Left lung (tissue), 10 donors: Measurements from ENCODE around the gene FBLIM1. TPM values are rescaled to one million over a fixed set of nuclear protein-coding genes. Genes with fewer than 3 reads are reported as not detected.

ENCODE experiments used
- ATAC-seq: fragments of 200-7000 bp; cut with Tn5 transposase; one replicate; pipeline ENCODE4 v1.9.1; 2020; ENCODE audit warnings: moderate library complexity
- DNase-seq, 4 donors: peaks; one replicate each; pipeline ENCODE4 v3.0.0-alpha.2; 2013 to 2020
- H3K27ac ChIP-seq, 2 donors: fragments of 200-600 bp; sonication (generic) in 1 of 2; one replicate each; pipeline versions ENCODE4 v1.5.0 to v1.8.0; 2020 to 2021
- H3K27me3 ChIP-seq, 2 donors: fragments of 200-600 bp; sonication (generic) in 1 of 2; one replicate each; pipeline versions ENCODE4 v1.5.0 to v1.8.0; 2020 to 2021
- H3K36me3 ChIP-seq, 2 donors: fragments of 200-600 bp; sonication (generic) in 1 of 2; one replicate each; pipeline versions ENCODE4 v1.5.0 to v1.8.0; 2020 to 2021
- H3K4me1 ChIP-seq, 2 donors: fragments of 200-600 bp; one replicate each; pipeline ENCODE4 v1.8.0; 2021
- H3K4me3 ChIP-seq, 2 donors: fragments of 200-600 bp; sonication (generic) in 1 of 2; one replicate each; pipeline versions ENCODE4 v1.5.0 to v1.8.0; 2020 to 2021; ENCODE audit warnings: mild to moderate bottlenecking in 1 of 2
- H3K9me3 ChIP-seq, 2 donors: fragments of 200-600 bp; sonication (generic) in 1 of 2; one replicate each; pipeline versions ENCODE4 v1.5.0 to v1.8.0; 2020 to 2021
- intact Hi-C, 2 donors: fragments of 100-400 bp; cut with DNase I; formaldehyde crosslinking; loops; one replicate each; pipeline versions ENCODE4 v1.11.2 to v1.14.2; 2022
- polyA plus RNA-seq, 6 donors: library from polyadenylated mRNA; unstranded; fragments of 120-200 nt; gene quantifications; one replicate each; pipeline ENCODE4 v1.2.1, GENCODE V29; 2013; ENCODE audit not compliant: insufficient read length in 6 of 6
- total RNA-seq, 2 donors: library from RNA; stranded (reverse); fragmentation: NEBNext Ultra II Directional; extraction: Animal tissue kit (Norgen Biotek cat#: 25700); gene quantifications; one replicate each; pipeline ENCODE4 v1.2.1, GENCODE V29; 2021
- TF ChIP-seq, protein P1 (sequence below), 2 donors: fragments of 200-600 bp; sonication (generic) in 1 of 2; IDR thresholded peaks; one replicate each; pipeline versions ENCODE4 v1.5.0 to v1.8.0; 2021; ENCODE audit warnings: antibody characterized with exemption in 2 of 2
- donor health status: DM: no; HTN: yes; CAD: no.
- donor health status: DM: no; HTN: no; CAD: no.

The FBLIM1 gene
- total and polyA plus RNA-seq, 8 donors, result 52.3 to 90.0 (median 69.0) TPM

DNA sequence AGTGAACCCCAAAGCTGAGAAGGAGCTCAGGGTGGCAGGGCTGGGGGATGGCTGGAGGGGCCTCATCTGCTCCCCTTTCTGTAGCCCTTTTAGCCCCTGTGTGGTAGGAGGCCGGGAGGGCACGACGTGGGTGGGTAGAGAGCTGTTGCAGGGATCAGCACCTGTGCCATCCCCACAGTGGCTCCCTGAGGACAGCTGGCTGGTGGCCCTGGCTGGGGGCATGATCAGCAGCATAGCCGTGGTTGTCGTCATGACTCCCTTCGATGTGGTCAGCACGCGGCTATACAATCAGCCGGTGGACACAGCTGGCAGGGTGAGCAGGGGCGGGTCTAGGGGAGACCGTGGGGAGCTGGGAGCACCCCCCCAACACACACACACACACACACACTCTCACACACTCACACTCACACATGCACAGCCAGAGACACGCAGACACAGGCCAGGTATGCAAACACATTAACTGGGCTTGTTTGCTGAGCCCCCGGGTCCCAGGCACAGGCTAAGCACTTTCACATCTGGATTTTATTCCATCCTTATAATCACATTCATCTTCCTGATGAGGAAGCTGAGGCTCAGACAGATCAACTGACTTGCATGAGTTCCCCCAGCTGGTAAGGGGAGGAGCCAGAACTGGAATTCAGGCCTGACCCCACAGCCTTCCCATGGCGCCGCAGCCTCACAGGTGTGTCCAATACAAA lies 20.0 kb upstream of the FBLIM1 start:
- TF ChIP-seq, protein P1, sequence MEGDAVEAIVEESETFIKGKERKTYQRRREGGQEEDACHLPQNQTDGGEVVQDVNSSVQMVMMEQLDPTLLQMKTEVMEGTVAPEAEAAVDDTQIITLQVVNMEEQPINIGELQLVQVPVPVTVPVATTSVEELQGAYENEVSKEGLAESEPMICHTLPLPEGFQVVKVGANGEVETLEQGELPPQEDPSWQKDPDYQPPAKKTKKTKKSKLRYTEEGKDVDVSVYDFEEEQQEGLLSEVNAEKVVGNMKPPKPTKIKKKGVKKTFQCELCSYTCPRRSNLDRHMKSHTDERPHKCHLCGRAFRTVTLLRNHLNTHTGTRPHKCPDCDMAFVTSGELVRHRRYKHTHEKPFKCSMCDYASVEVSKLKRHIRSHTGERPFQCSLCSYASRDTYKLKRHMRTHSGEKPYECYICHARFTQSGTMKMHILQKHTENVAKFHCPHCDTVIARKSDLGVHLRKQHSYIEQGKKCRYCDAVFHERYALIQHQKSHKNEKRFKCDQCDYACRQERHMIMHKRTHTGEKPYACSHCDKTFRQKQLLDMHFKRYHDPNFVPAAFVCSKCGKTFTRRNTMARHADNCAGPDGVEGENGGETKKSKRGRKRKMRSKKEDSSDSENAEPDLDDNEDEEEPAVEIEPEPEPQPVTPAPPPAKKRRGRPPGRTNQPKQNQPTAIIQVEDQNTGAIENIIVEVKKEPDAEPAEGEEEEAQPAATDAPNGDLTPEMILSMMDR (IDR thresholded peaks at IDR 0.05), result no peak
- DNase-seq (no peak), ATAC-seq (no peak)
- no peak overlapping the region for H3K4me3 ChIP-seq
- peaks cover 15 to 31% of the 10 kb centered on the region in 2 donors for H3K4me1 ChIP-seq
- H3K27ac ChIP-seq, result no peak overlapping the region
- peaks cover 0 to 25% of the 10 kb centered on the region in 2 donors for H3K36me3 ChIP-seq
- intact Hi-C loops, result no loop called here
- no peaks in the 10 kb centered on the region for H3K9me3 ChIP-seq
- no peaks in the 10 kb centered on the region for H3K27me3 ChIP-seq

DNA sequence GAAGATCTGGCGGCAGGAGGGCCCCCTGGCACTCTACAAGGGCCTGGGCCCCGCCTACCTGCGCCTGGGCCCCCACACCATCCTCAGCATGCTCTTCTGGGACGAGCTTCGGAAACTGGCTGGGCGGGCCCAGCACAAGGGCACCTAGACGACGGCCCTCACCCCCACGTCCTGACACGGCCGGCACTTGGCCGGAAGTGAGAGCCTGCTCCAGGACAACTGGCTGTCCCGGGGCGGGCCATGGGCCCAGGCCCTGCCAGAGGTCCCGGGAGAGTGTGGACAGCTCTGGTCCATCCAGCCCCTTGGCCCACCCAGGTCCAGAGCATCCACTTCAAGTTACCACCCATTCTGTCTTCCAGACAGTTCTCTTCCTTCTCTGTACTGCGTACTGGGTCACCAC lies 19.3 kb upstream of the FBLIM1 start:
- ATAC-seq (no peak), DNase-seq (no peak)
- Histone ChIP-seq H3K9me3 (no peaks in the 10 kb centered on the region), H3K27me3 (no peaks in the 10 kb centered on the region), H3K4me3 (no peak overlapping the region), H3K27ac (no peak overlapping the region), H3K4me1 (peaks cover 15 to 29% of the 10 kb centered on the region in 2 donors), H3K36me3 (peaks cover 0 to 18% of the 10 kb centered on the region in 2 donors)
- TF ChIP-seq, protein P1 (IDR thresholded peaks at IDR 0.05), result no peak
- intact Hi-C loops, result no loop called here

DNA sequence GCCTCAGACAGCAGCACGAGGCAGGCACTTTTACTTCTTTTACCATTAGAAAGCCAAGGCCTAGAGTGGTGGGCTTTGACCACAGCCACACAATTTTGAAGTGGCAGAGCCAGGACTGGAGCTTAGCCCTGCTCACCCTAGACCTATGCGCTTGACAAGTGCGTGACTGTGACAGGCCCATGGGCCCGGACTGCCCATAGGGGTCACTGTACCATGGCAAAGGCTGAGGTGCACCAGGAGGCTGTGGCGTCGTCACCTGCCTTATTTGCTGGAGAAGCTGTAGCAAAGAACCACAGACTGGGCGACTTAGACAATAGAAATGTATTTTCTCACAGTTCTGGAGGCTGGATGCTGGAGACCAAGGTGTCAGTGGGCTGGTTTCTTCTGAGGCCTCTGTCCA lies 18.9 kb upstream of the FBLIM1 start:
- Histone ChIP-seq H3K9me3 (no peaks in the 10 kb centered on the region), H3K36me3 (peaks cover 0 to 13% of the 10 kb centered on the region in 2 donors), H3K4me3 (no peak overlapping the region), H3K4me1 (peaks cover 14 to 24% of the 10 kb centered on the region in 2 donors), H3K27me3 (no peaks in the 10 kb centered on the region), H3K27ac (no peak overlapping the region)
- TF ChIP-seq, protein P1 (IDR thresholded peaks at IDR 0.05), result no peak
- intact Hi-C loops, result no loop called here
- no peak for DNase-seq
- ATAC-seq, result no peak

DNA sequence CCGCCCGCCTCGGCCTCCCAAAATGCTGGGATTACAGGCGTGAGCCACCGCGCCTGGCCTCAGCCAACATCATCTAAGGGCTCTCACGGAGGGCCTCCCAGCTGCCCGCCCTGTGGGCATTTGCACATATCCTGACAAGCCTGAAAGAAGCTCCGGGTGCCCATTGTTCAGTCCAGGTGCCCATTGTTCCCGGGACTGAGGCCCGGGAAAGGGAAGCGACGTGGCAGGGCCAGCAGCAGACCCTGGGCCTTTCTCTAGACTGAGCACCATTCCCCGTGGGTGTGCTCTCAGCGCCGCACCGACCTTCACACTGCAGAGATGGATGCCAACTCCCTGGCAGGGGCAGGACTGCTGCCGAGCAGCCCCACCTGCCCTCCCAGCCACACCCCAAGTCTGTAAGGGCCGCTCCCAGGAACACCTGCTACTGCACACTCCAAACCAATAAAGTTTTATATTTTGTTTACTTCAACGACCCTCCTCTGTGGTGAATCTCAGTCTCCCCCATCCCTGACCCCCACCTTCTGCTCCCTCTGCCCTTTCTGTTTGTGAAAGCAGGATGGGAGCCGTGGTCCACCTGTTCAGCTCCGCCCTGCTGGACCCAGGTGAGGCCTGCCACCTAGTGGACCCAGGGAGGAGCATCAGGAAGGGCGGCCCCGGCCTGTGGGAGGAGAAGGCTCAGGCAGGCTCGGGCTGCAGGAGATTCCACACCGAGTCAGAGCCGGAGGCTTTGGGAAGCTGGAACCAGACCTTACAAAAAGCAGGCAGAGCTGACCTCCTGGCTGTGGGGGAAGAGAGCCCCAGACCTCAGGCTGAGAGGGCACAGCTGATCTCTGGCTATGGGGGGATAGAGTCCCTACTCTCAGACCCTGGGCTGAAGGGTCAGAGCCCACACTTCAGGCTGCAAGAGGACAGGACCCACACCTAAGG lies 17.4 kb upstream of the FBLIM1 start:
- H3K4me1 ChIP-seq, result peaks cover 5 to 10% of the 10 kb centered on the region in 2 donors
- TF ChIP-seq, protein P1 (IDR thresholded peaks at IDR 0.05), result peak; percentile 73 to 75
- H3K36me3 ChIP-seq, result peaks cover 0 to 4% of the 10 kb centered on the region in 2 donors
- no peaks in the 10 kb centered on the region for H3K9me3 ChIP-seq
- H3K4me3 ChIP-seq, result no peak overlapping the region
- H3K27me3 ChIP-seq, result no peaks in the 10 kb centered on the region
- intact Hi-C loops, result no loop called here
- ATAC-seq (peak; percentile 97), DNase-seq (peak; percentile 49 to 92 (median 82))
- no peak overlapping the region for H3K27ac ChIP-seq

DNA sequence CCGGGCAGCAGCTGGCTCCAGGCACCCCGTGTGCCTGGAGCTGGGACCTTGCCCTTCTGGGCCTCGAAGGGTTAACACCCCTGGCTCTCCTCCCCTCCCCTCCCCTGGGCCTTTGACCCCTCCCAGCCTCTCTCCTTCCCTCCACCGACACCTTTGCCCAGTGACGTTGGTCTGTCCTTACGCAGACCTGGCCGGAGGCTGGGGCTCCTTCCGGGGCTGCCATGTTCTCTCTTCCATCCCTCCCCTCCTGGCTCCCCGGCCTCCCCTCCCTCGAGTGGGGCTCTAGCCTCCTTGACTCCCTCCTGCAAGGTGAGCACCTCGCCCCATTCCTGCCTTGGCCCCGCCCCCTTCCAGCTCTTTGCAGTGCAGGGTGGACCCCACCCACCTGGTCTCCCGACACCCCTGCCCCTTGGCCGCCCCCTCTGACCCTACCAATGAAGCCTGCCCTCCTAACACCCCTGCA lies 16.2 kb upstream of the FBLIM1 start, which contains the start of gene TMEM82:
TMEM82 (plus strand) TSS at position 161 of the 463 bp plus-strand sequence; CDS start at position 222, 61 bp downstream.
- intact Hi-C loops, result no loop called here
- Histone ChIP-seq H3K9me3 (no peaks in the 10 kb centered on the region), H3K36me3 (no peaks in the 10 kb centered on the region), H3K27ac (no peak within 1 kb of the TSS), H3K4me3 (no peak within 1 kb of the TSS), H3K27me3 (no peaks in the 10 kb centered on the region), H3K4me1 (peaks cover 0 to 3% of the 10 kb centered on the region in 2 donors)
- ATAC-seq (no peak), DNase-seq (no peak)
- TF ChIP-seq, protein P1 (IDR thresholded peaks at IDR 0.05), result no peak
